Activated B cell treated with CpG ODN at 0.5 μM for 24 hours (primary cell): ENCODE measurements around the gene RHOT2. TPM values are rescaled to one million over a fixed set of nuclear protein-coding genes. Genes with fewer than 3 reads are reported as not detected.

Experiments used
- ATAC-seq: fragments of 200-7000 bp; cut with Tn5 transposase; one replicate; pipeline ENCODE4 v1.10.0; 2021; ENCODE audit warnings: low read depth, mild to moderate bottlenecking, moderate library complexity
- CTCF ChIA-PET: fragments of 350-600 bp; sonication (Branson Sonifier 250); formaldehyde crosslinking; loops from one replicate; lab custom pipeline; 2021; ENCODE audit warnings: antibody characterized with exemption; lab: Charles Lee
- POLR2A ChIA-PET: fragments of 350-600 bp; sonication (Branson Sonifier 250); formaldehyde crosslinking; loops from one replicate; lab custom pipeline; 2021; ENCODE audit warnings: antibody characterized with exemption; lab: Charles Lee
- DNase-seq: peaks from one replicate; pipeline ENCODE4 v3.0.0; 2022
- H3K27ac Mint-ChIP-seq: one replicate; pipeline ENCODE4 v1.8.0; 2020; ENCODE audit warnings: mixed read lengths
- H3K27me3 Mint-ChIP-seq: one replicate; pipeline ENCODE4 v1.8.0; 2021; ENCODE audit warnings: mixed read lengths
- H3K36me3 Mint-ChIP-seq: one replicate; pipeline ENCODE4 v1.8.0; 2021; ENCODE audit warnings: low read depth, mixed read lengths
- H3K4me1 Mint-ChIP-seq: one replicate; pipeline ENCODE4 v1.8.0; 2021; ENCODE audit warnings: mixed read lengths
- H3K4me3 Mint-ChIP-seq: one replicate; pipeline ENCODE4 v1.8.0; 2020; ENCODE audit warnings: mild to moderate bottlenecking, mixed read lengths
- H3K9me3 Mint-ChIP-seq: one replicate; pipeline ENCODE4 v1.8.0; 2020; ENCODE audit warnings: mixed read lengths
- CTCF ChIP-seq: fragments of 200-600 bp; IDR thresholded peaks from one replicate; pipeline ENCODE4 v1.8.0; 2022; ENCODE audit warnings: antibody characterized with exemption, mild to moderate bottlenecking
- intact Hi-C: fragments of 100-400 bp; cut with micrococcal nuclease; formaldehyde crosslinking; loops from one replicate; pipeline ENCODE4 v1.15.1; 2024
- total RNA-seq: library from RNA; stranded (reverse); gene quantifications from 2 replicates; pipeline ENCODE4 v1.2.3, GENCODE V29; 2022

The RHOT2 gene
- total RNA-seq, 1 donor from 2014 or later, result 170 TPM

- Mint-ChIP-seq H3K27me3 (no peaks in the 10 kb centered on the region), H3K27ac (no peak overlapping the region), H3K4me3 (peak overlapping the region; percentile 16), H3K4me1 (peaks cover 12% of the 10 kb centered on the region), H3K9me3 (no peaks in the 10 kb centered on the region), H3K36me3 (peaks cover 33% of the 10 kb centered on the region)
- ChIA-PET CTCF (no interaction called here), POLR2A (interaction anchor here (0.7 to 5.1 kb wide), 3 partner anchors 11 to 99 kb away, joined by 3 to 41 read pairs (median 14); partner anchors contain the start of genes STUB1 and WDR24)
- TF ChIP-seq CTCF, result no peak
- intact Hi-C loops, result loop anchor here (2.0 to 5.0 kb wide), 3 partner anchors 21 to 142 kb away; partner anchors contain the start of genes CAPN15 and WDR90
- ATAC-seq (no peak), DNase-seq (no peak)
Measured at GRCh38 chr16:669666-670065, 1.7 kb downstream of the RHOT2 start.

- ChIA-PET POLR2A (interaction anchor here (5.1 kb wide), 1 partner anchor 10 kb away, joined by 41 read pairs; the partner anchor contains the start of gene STUB1), CTCF (no interaction called here)
- peaks cover 18% of the 10 kb centered on the region for H3K4me1 Mint-ChIP-seq
- intact Hi-C loops, result no loop called here
- no peak overlapping the region for H3K27ac Mint-ChIP-seq
- ATAC-seq (no peak), DNase-seq (no peak)
- peaks cover 33% of the 10 kb centered on the region for H3K36me3 Mint-ChIP-seq
- no peak for TF ChIP-seq CTCF
- H3K27me3 Mint-ChIP-seq, result peaks cover 5% of the 10 kb centered on the region
- H3K4me3 Mint-ChIP-seq, result no peak overlapping the region
- no peaks in the 10 kb centered on the region for H3K9me3 Mint-ChIP-seq
Measured at GRCh38 chr16:670485-671352, 2.8 kb downstream of the RHOT2 start.

GRCh38 chr16:671353-672131 is 3.6 kb downstream of the RHOT2 start:
- Mint-ChIP-seq H3K9me3 (no peaks in the 10 kb centered on the region), H3K4me3 (no peak overlapping the region), H3K36me3 (peaks cover 33% of the 10 kb centered on the region), H3K4me1 (peaks cover 18% of the 10 kb centered on the region), H3K27ac (no peak overlapping the region), H3K27me3 (peaks cover 5% of the 10 kb centered on the region)
- DNase-seq (no peak), ATAC-seq (no peak)
- POLR2A ChIA-PET, result interaction anchor here (5.1 kb wide), 1 partner anchor 9 kb away, joined by 41 read pairs; the partner anchor contains the start of gene STUB1
- intact Hi-C loops, result no loop called here
- TF ChIP-seq CTCF, result no peak
- CTCF ChIA-PET, result no interaction called here

- POLR2A ChIA-PET, result no interaction called here
- DNase-seq, result no peak
- intact Hi-C loops, result no loop called here
- no peak for ATAC-seq
- H3K4me3 Mint-ChIP-seq, result no peak overlapping the region
- H3K4me1 Mint-ChIP-seq, result peaks cover 22% of the 10 kb centered on the region
- CTCF ChIA-PET, result no interaction called here
- TF ChIP-seq CTCF, result no peak
- H3K27me3 Mint-ChIP-seq, result peaks cover 9% of the 10 kb centered on the region
- no peaks in the 10 kb centered on the region for H3K9me3 Mint-ChIP-seq
- H3K36me3 Mint-ChIP-seq, result peaks cover 33% of the 10 kb centered on the region
- no peak overlapping the region for H3K27ac Mint-ChIP-seq
Measured at GRCh38 chr16:672371-672770, 4.4 kb downstream of the RHOT2 start.

DNA sequence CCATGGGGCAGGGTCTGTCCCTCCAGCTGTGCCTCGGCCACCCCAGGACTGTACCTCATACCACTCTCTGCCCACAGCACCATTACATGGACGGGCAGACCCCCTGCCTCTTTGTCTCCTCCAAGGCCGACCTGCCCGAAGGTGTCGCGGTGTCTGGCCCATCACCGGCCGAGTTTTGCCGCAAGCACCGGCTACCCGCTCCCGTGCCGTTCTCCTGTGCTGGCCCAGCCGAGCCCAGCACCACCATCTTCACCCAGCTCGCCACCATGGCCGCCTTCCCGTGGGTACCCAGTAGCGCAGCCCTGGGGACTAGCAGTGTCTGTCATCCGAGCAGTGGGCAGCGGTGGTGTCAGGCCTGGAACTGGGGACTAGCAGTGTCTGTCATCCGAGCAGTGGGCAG is 4.9 kb downstream of the RHOT2 start:
- TF ChIP-seq CTCF, result no peak
- CTCF ChIA-PET, result no interaction called here
- intact Hi-C loops, result no loop called here
- no peak for DNase-seq
- no peaks in the 10 kb centered on the region for H3K9me3 Mint-ChIP-seq
- peaks cover 18% of the 10 kb centered on the region for H3K4me1 Mint-ChIP-seq
- POLR2A ChIA-PET, result no interaction called here
- peaks cover 9% of the 10 kb centered on the region for H3K27me3 Mint-ChIP-seq
- no peak for ATAC-seq
- no peak overlapping the region for H3K4me3 Mint-ChIP-seq
- H3K27ac Mint-ChIP-seq, result no peak overlapping the region
- H3K36me3 Mint-ChIP-seq, result peaks cover 33% of the 10 kb centered on the region
